HepG2 (cell line): ENCODE data around the gene PCBD1. TPM values are rescaled to one million over a fixed set of nuclear protein-coding genes. Genes with fewer than 3 reads are reported as not detected.
A peak's percentile ranks its signal among the peaks of the same experiment; 100 is the strongest.

Experiments used
- ATAC-seq: fragments of 200-7000 bp; cut with Tn5 transposase; 3 replicates; pipeline ENCODE4 v1.9.1; 2020; ENCODE audit warnings: mild to moderate bottlenecking, moderate library complexity
- BruUV-seq: library from RNA; stranded (reverse); fragments of 400-500 nt; replicated peaks from 2 replicates; lab custom pipeline; 2021; lab: Mats Ljungman, UMichigan
- CTCF ChIA-PET: fragments of 300-600 bp; formaldehyde crosslinking; extraction: SDS; loops from one replicate; lab custom pipeline; 2021; ENCODE audit warnings: low total read pairs, inconsistent platforms, low intra/inter-chr PET ratio; lab: Yijun Ruan, JAX
- POLR2A ChIA-PET: fragments of 350-600 bp; sonication (Branson Sonifier 250); formaldehyde crosslinking; loops from one replicate; lab custom pipeline; 2020; ENCODE audit warnings: antibody characterized with exemption, inconsistent platforms; lab: Yijun Ruan, JAX
- DNase-seq: peaks from one replicate; pipeline ENCODE4 v3.0.0-alpha.2; 2015; ENCODE audit warnings: low spot score
- FAIRE-seq: peaks from 3 replicates; lab custom pipeline; 2011; peaks lifted over from hg19 to GRCh38; lab: Jason Lieb, UNC
- H2AFZ ChIP-seq: one replicate; pipeline ENCODE4 v1.6.1; 2011; ENCODE audit warnings: low read length, inconsistent platforms
- H3K27ac ChIP-seq: fragments of 300-600 bp; 3 replicates; pipeline ENCODE4 v1.8.0; 2011; ENCODE audit warnings: mixed run types, mild to moderate bottlenecking, mixed read lengths, low read length, inconsistent platforms; ENCODE audit not compliant: insufficient read depth; ENCODE audit errors: extremely low read length
- H3K27me3 ChIP-seq, 2 experiments: fragments of 200-600 bp in 1 of 2; 2 replicates in 1 of 2; 3 replicates in 1 of 2; pipeline versions ENCODE4 v1.6.0 to v1.8.0; 2011; ENCODE audit warnings: low read length in 2 of 2, mild to moderate bottlenecking in 2 of 2, moderate library complexity in 2 of 2, inconsistent platforms in 1 of 2; ENCODE audit not compliant: insufficient read depth in 2 of 2, control insufficient read depth in 1 of 2
- H3K36me3 ChIP-seq, 2 experiments: fragments of 200-600 bp in 1 of 2; replicated peaks in 1 of 2; 2 replicates in 1 of 2; 3 replicates in 1 of 2; pipeline versions ENCODE4 v1.5.1 to v1.8.0; 2011; ENCODE audit warnings: low read length in 2 of 2, inconsistent platforms in 1 of 2; ENCODE audit not compliant: insufficient read depth in 2 of 2, control insufficient read depth in 1 of 2
- H3K4me1 ChIP-seq: 2 replicates; pipeline ENCODE4 v1.5.1; 2012; ENCODE audit warnings: low read length, inconsistent platforms; ENCODE audit not compliant: insufficient read depth
- H3K4me2 ChIP-seq: 2 replicates; pipeline ENCODE4 v1.6.0; 2011; ENCODE audit warnings: low read depth, low read length, inconsistent platforms
- H3K4me3 ChIP-seq, 3 experiments: fragments of 200-600 bp in 1 of 3; sonication (generic), shearing (Covaris generic) in 1 of 3; replicated peaks in 1 of 3; 2 replicates each; pipeline ENCODE4 v1.5.1; 2011 to 2016; ENCODE audit warnings: low read length in 3 of 3, inconsistent platforms in 2 of 3, low read depth in 2 of 3, mild to moderate bottlenecking in 2 of 3, control low read depth in 1 of 3, mixed read lengths in 1 of 3; ENCODE audit not compliant: insufficient read depth in 1 of 3
- H3K79me2 ChIP-seq: one replicate; pipeline ENCODE4 v1.6.1; 2011; ENCODE audit warnings: low read length, inconsistent platforms; ENCODE audit not compliant: insufficient read depth
- H3K9ac ChIP-seq: 2 replicates; pipeline ENCODE4 v1.6.0; 2011; ENCODE audit warnings: mild to moderate bottlenecking, low read depth, low read length, inconsistent platforms; ENCODE audit not compliant: insufficient read depth
- H3K9me3 ChIP-seq: 2 replicates; pipeline ENCODE4 v1.5.1; 2012; ENCODE audit warnings: mild to moderate bottlenecking, low read length
- H4K20me1 ChIP-seq: 2 replicates; pipeline ENCODE4 v1.6.0; 2011; ENCODE audit warnings: inconsistent platforms, mild to moderate bottlenecking, low read length, moderate library complexity; ENCODE audit not compliant: insufficient read depth
- ASH2L ChIP-seq: fragments of 300-600, 200-600 bp; sonication (generic); IDR thresholded peaks from 2 replicates; pipeline ENCODE4 v1.7.0; 2017; ENCODE audit warnings: low read depth, mild to moderate bottlenecking, moderate library complexity, mixed read lengths, low read length; ENCODE audit not compliant: insufficient read length
- HOXA5 ChIP-seq: sonication (generic); formaldehyde crosslinking; IDR thresholded peaks from 2 replicates; pipeline ENCODE4 v1.4.0; 2020; ENCODE audit warnings: missing genetic modification reagents
- KAT8 ChIP-seq: IDR thresholded peaks from 2 replicates; pipeline ENCODE4 v1.6.1; 2016; ENCODE audit warnings: missing genetic modification reagents, missing compliant biosample characterization
- MAFG ChIP-seq: sonication (generic); formaldehyde crosslinking; IDR thresholded peaks from 2 replicates; pipeline ENCODE4 v1.5.1; 2020; ENCODE audit warnings: mild to moderate bottlenecking, missing genetic modification reagents
- PTBP1 ChIP-seq: fragments of 200-400 bp; formaldehyde crosslinking; IDR thresholded peaks from 2 replicates; pipeline ENCODE4 v1.6.1; 2018; ENCODE audit warnings: low read length, low read depth; ENCODE audit not compliant: poor library complexity, severe bottlenecking
- SIN3A ChIP-seq: IDR thresholded peaks from 2 replicates; pipeline ENCODE4 v1.6.1; 2011; ENCODE audit warnings: low read depth, mild to moderate bottlenecking, control low read depth, low read length, borderline replicate concordance
- SP4 ChIP-seq: sonication (generic); formaldehyde crosslinking; IDR thresholded peaks from 2 replicates; pipeline ENCODE4 v1.8.1; 2023; ENCODE audit warnings: mild to moderate bottlenecking, missing genetic modification reagents
- ZBTB42 ChIP-seq: sonication (generic); formaldehyde crosslinking; IDR thresholded peaks from 2 replicates; pipeline ENCODE4 v1.5.0; 2020; ENCODE audit warnings: mild to moderate bottlenecking, missing genetic modification reagents
- ZKSCAN5 ChIP-seq: sonication (generic); formaldehyde crosslinking; IDR thresholded peaks from 2 replicates; pipeline ENCODE4 v1.5.1; 2020; ENCODE audit warnings: mild to moderate bottlenecking, missing genetic modification reagents
- ZNF12 ChIP-seq: sonication (generic); formaldehyde crosslinking; IDR thresholded peaks from 2 replicates; pipeline ENCODE4 v1.5.0; 2020; ENCODE audit warnings: missing genetic modification reagents
- ZNF225 ChIP-seq: sonication (generic); formaldehyde crosslinking; IDR thresholded peaks from 2 replicates; pipeline ENCODE4 v1.4.0; 2020; ENCODE audit warnings: mild to moderate bottlenecking, missing genetic modification reagents
- ZNF430 ChIP-seq: sonication (generic); formaldehyde crosslinking; IDR thresholded peaks from 2 replicates; pipeline ENCODE4 v1.9.0; 2021; ENCODE audit warnings: mild to moderate bottlenecking, missing genetic modification reagents
- ZNF441 ChIP-seq: sonication (generic); formaldehyde crosslinking; IDR thresholded peaks from 2 replicates; pipeline ENCODE4 v1.7.0; 2021; ENCODE audit warnings: missing genetic modification reagents, borderline replicate concordance
- ZNF572 ChIP-seq: sonication (generic); formaldehyde crosslinking; IDR thresholded peaks from 2 replicates; pipeline ENCODE4 v1.5.1; 2020; ENCODE audit warnings: mild to moderate bottlenecking, missing genetic modification reagents
- ZNF780A ChIP-seq: sonication (generic); formaldehyde crosslinking; IDR thresholded peaks from 2 replicates; pipeline ENCODE4 v1.8.0; 2022; ENCODE audit warnings: mild to moderate bottlenecking, missing genetic modification reagents, moderate library complexity
- ZNF781 ChIP-seq: sonication (generic); formaldehyde crosslinking; IDR thresholded peaks from 2 replicates; pipeline ENCODE4 v1.5.1; 2020; ENCODE audit warnings: borderline replicate concordance, mild to moderate bottlenecking, missing genetic modification reagents; ENCODE audit errors: not compliant biosample characterization
- ZNF792 ChIP-seq: IDR thresholded peaks from 2 replicates; pipeline ENCODE4 v1.6.1; 2016
- WGBS: methylation state at CpG from one replicate; pipeline ENCODE4 v1.1.6; 2017; ENCODE audit warnings: low lambda C conversion rate; 5-methylcytosine and 5-hydroxymethylcytosine counted together
- in situ Hi-C: cut with HindIII; loops from 2 replicates; pipeline ENCODE4 v1.10.0; 2017; ENCODE audit warnings: low pct_unique_long_range_greater_than_20kb; ENCODE audit not compliant: extremely low pct_ligation_motif_present
- intact Hi-C: fragments of 100-400 bp; cut with micrococcal nuclease; formaldehyde crosslinking; loops from one replicate; pipeline ENCODE4 v1.10.0; 2022; ENCODE audit not compliant: unreplicated experiment
- polyA plus RNA-seq, 8 experiments: library from polyadenylated mRNA; depleted of rRNA in 3 of 8; stranded (reverse) in 7 of 8; unstranded in 1 of 8; fragments of >200 nt; fragmentation: Illumina TruSeq in 4 of 8; extraction: Trizol in 4 of 8; gene quantifications; 2 replicates each; pipeline versions ENCODE4 v1.2.1 to v1.2.3, GENCODE V29; 2011 to 2016; ENCODE audit warnings: low read depth in 4 of 8, missing spikeins in 1 of 8, mixed read lengths in 1 of 8; ENCODE audit not compliant: insufficient read depth in 1 of 8
- total RNA-seq, 5 experiments: library from RNA; depleted of rRNA; stranded (reverse); fragments of >200 nt; fragmentation: Illumina TruSeq; extraction: Trizol; gene quantifications; 2 replicates each; pipeline ENCODE4 v1.2.3, GENCODE V29; 2016; ENCODE audit warnings: low read depth in 1 of 5
- TF ChIP-seq, protein P1 (sequence below): sonication (generic); formaldehyde crosslinking; IDR thresholded peaks from 2 replicates; pipeline ENCODE4 v1.8.0; 2022; ENCODE audit warnings: missing genetic modification reagents, mild to moderate bottlenecking, borderline replicate concordance
- TF ChIP-seq, protein P2 (sequence below): sonication (generic); formaldehyde crosslinking; IDR thresholded peaks from 2 replicates; pipeline ENCODE4 v1.4.0; 2020; ENCODE audit warnings: missing genetic modification reagents
- TF ChIP-seq, protein P3 (sequence below): sonication (generic); formaldehyde crosslinking; conservative IDR thresholded peaks from 2 replicates; pipeline ENCODE4 v1.5.0; 2020; ENCODE audit warnings: missing genetic modification reagents

PCBD1 gene
- total and polyA plus RNA-seq, 2 of the 13 experiments (the other 11 are each of a cell fraction or from before 2014, with no cell fraction given), result 95.3 to 168 TPM

DNA sequence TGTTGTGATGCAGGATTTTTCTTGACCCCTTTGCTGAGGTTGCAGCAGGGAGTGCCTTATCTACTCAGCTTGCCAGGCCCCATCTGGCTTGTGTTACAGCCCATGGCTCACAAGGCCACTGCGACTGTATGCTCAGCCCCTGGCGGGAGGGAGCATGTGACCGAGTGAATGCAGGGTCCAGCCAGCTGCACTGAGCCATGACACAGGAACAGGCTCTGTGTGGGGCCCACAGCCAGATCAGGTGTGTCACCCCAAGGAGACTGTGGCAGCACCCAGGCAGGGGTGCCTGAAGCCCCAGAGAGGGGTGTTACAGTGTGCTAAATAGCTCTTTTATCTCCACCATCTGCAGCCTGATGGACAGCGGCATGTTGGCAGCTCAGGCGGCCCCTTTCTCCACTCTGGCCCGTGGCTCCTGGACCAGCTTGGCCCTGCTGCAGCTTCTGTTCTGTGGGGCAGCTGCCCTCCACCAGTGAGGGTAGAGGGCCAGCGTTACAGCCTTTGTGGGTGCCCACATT lies 2.6 kb upstream of the PCBD1 start (continued):
- TF ChIP-seq ZBTB42 (CRISPR knock-in tag), result no peak
- TF ChIP-seq ZNF430 (CRISPR knock-in tag), result no peak; the same call in 1 of the 2 replicates
- TF ChIP-seq ASH2L, result no peak
- no peak for TF ChIP-seq PTBP1
- TF ChIP-seq HOXA5 (CRISPR knock-in tag), result no peak
- TF ChIP-seq KAT8, result 0 out of 2 replicates have a peak, but pooled peaks have one; percentile 30
- TF ChIP-seq, protein P1, sequence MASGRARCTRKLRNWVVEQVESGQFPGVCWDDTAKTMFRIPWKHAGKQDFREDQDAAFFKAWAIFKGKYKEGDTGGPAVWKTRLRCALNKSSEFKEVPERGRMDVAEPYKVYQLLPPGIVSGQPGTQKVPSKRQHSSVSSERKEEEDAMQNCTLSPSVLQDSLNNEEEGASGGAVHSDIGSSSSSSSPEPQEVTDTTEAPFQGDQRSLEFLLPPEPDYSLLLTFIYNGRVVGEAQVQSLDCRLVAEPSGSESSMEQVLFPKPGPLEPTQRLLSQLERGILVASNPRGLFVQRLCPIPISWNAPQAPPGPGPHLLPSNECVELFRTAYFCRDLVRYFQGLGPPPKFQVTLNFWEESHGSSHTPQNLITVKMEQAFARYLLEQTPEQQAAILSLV (CRISPR knock-in tag), result no peak
- TF ChIP-seq ZNF792 (CRISPR knock-in tag), result peak; percentile 68; the same call in 1 of the 2 replicates
- TF ChIP-seq, protein P2, sequence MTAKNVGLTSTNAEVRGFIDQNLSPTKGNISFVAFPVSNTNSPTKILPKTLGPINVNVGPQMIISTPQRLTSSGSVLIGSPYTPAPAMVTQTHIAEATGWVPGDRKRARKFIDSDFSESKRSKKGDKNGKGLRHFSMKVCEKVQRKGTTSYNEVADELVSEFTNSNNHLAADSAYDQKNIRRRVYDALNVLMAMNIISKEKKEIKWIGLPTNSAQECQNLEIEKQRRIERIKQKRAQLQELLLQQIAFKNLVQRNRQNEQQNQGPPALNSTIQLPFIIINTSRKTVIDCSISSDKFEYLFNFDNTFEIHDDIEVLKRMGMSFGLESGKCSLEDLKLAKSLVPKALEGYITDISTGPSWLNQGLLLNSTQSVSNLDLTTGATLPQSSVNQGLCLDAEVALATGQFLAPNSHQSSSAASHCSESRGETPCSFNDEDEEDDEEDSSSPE, result peak; percentile 76; the same call in 1 of the 2 replicates
- TF ChIP-seq ZNF781 (CRISPR knock-in tag), result no peak

DNA sequence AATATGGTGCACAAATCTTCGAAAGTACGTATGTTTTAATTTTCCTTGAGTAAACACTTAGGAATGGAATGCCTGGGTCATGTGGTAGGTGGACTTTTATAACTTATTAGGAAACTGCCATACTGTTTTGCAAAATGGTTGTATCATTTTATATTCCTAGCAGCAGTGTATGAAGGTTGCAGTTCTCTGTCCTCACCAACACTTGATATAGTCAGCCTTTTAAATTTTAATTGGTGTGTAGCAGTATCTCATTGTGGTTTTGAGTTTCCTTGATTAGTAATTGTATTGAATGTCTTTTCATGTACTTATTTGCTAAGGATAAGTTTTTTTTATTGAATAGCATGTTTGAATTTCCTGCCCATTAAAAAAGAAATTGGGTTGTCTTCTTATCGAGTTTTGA lies 926 bp upstream of the PCBD1 start:
- peaks cover 58% of the 10 kb centered on the region for H3K4me1 ChIP-seq
- no peak overlapping the region for H2AFZ ChIP-seq
- FAIRE-seq (no peak), DNase-seq (no peak), ATAC-seq (no peak)
- ChIA-PET CTCF (no interaction called here), POLR2A (no interaction called here)
- no peak overlapping the region for H3K4me2 ChIP-seq
- no TSS peak for BruUV-seq
- no peaks in the 10 kb centered on the region for H3K9me3 ChIP-seq
- H3K27me3 ChIP-seq, result peaks cover 0 to 5% of the 10 kb centered on the region in 2 experiments; a peak in 3 of 5 replicates
- intact Hi-C loops, result no loop called here
- peaks cover 18% of the 10 kb centered on the region for H3K79me2 ChIP-seq
- H4K20me1 ChIP-seq, result peaks cover 3% of the 10 kb centered on the region; the same call in 1 of the 2 replicates
- WGBS, result 51% methylated on average over 3 of the region's 3 CpGs
- no peak overlapping the region for H3K27ac ChIP-seq
- in situ Hi-C loops, result loop anchor here (10.0 kb wide), 1 partner anchor 334 kb away; no protein-coding TSS in a partner anchor
- no peak overlapping the region for H3K4me3 ChIP-seq
- no peak overlapping the region for H3K9ac ChIP-seq
- peaks cover 2 to 22% of the 10 kb centered on the region in 2 experiments; a peak in 3 of 5 replicates for H3K36me3 ChIP-seq
- TF ChIP-seq ZNF780A (CRISPR knock-in tag) (no peak), ZNF225 (no peak), ZNF572 (CRISPR knock-in tag) (no peak), ZNF12 (CRISPR knock-in tag) (no peak), ZKSCAN5 (CRISPR knock-in tag) (no peak), SP4 (no peak), SIN3A (no peak), MAFG (no peak), ZNF441 (CRISPR knock-in tag) (no peak)
- TF ChIP-seq, protein P3, sequence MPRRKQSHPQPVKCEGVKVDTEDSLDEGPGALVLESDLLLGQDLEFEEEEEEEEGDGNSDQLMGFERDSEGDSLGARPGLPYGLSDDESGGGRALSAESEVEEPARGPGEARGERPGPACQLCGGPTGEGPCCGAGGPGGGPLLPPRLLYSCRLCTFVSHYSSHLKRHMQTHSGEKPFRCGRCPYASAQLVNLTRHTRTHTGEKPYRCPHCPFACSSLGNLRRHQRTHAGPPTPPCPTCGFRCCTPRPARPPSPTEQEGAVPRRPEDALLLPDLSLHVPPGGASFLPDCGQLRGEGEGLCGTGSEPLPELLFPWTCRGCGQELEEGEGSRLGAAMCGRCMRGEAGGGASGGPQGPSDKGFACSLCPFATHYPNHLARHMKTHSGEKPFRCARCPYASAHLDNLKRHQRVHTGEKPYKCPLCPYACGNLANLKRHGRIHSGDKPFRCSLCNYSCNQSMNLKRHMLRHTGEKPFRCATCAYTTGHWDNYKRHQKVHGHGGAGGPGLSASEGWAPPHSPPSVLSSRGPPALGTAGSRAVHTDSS (CRISPR knock-in tag), result no peak
